SK-N-SH (cell line): ENCODE measurements around the gene CFAP299. TPM values are rescaled to one million over a fixed set of nuclear protein-coding genes. Genes with fewer than 3 reads are reported as not detected.

Source experiments
- CTCF ChIA-PET: fragments of 300-600, 350-600 bp; formaldehyde crosslinking; extraction: SDS; loops from one replicate; lab custom pipeline; 2021; lab: Yijun Ruan, JAX
- POLR2A ChIA-PET: fragments of 350-600 bp; sonication (Branson Sonifier 250); formaldehyde crosslinking; extraction: SDS; loops from one replicate; lab custom pipeline; 2020; ENCODE audit warnings: antibody characterized with exemption, inconsistent platforms; lab: Yijun Ruan, JAX
- DNase-seq: peaks from one replicate; pipeline ENCODE4 v3.0.0; 2012
- H2AFZ ChIP-seq: fragments of 200-600 bp; sonication (generic); 2 replicates; pipeline ENCODE4 v1.8.1; 2016; ENCODE audit warnings: antibody characterized with exemption, mild to moderate bottlenecking, low read depth
- H3F3A ChIP-seq: fragments of 200-600 bp; sonication (generic); replicated peaks from 2 replicates; pipeline ENCODE3; 2016; ENCODE audit warnings: antibody characterized with exemption, mild to moderate bottlenecking; ENCODE audit not compliant: insufficient read depth
- H3K27ac ChIP-seq, 2 experiments: fragments of 200-500 bp in 1 of 2; fragments of 200-600 bp in 1 of 2; sonication (Bioruptor generic) in 1 of 2; sonication (generic), shearing (Covaris generic) in 1 of 2; 2 replicates each; pipeline versions ENCODE4 v1.5.1 to v1.6.1; 2014 to 2016; ENCODE audit warnings: low read depth in 2 of 2, inconsistent platforms in 1 of 2, low read length in 1 of 2, mild to moderate bottlenecking in 1 of 2, mixed read lengths in 1 of 2
- H3K27me3 ChIP-seq: fragments of 200-600 bp; sonication (generic), shearing (Covaris generic); 2 replicates; pipeline ENCODE4 v1.6.1; 2016; ENCODE audit warnings: mixed run types; ENCODE audit not compliant: insufficient read depth
- H3K36me3 ChIP-seq, 2 experiments: fragments of 200-500 bp in 1 of 2; fragments of 200-600 bp in 1 of 2; sonication (Bioruptor generic) in 1 of 2; sonication (generic) in 1 of 2; replicated peaks in 1 of 2; 2 replicates each; pipeline versions ENCODE3 to v1.5.1; 2014 to 2016; ENCODE audit warnings: low read length in 1 of 2, mild to moderate bottlenecking in 1 of 2; ENCODE audit not compliant: insufficient read depth in 2 of 2, control insufficient read depth in 1 of 2
- H3K4me1 ChIP-seq, 2 experiments: fragments of 200-500 bp in 1 of 2; fragments of 200-600 bp in 1 of 2; sonication (Bioruptor generic) in 1 of 2; sonication (generic), shearing (Covaris generic) in 1 of 2; 2 replicates each; pipeline versions ENCODE4 v1.5.1 to v1.6.1; 2014 to 2016; ENCODE audit warnings: low read depth in 1 of 2, low read length in 1 of 2, mixed run types in 1 of 2; ENCODE audit not compliant: insufficient read depth in 2 of 2, control insufficient read depth in 1 of 2
- H3K4me2 ChIP-seq: fragments of 200-600 bp; sonication (generic), shearing (Covaris generic); 2 replicates; pipeline ENCODE4 v1.6.1; 2017; ENCODE audit warnings: mixed run types
- H3K4me3 ChIP-seq, 2 experiments: fragments of 200-500 bp in 1 of 2; fragments of 200-600 bp in 1 of 2; sonication (Bioruptor generic) in 1 of 2; sonication (generic), shearing (Covaris generic) in 1 of 2; 2 replicates each; pipeline versions ENCODE4 v1.5.1 to v1.8.1; 2014 to 2016; ENCODE audit warnings: low read depth in 2 of 2, inconsistent platforms in 1 of 2, low read length in 1 of 2, mild to moderate bottlenecking in 1 of 2, mixed read lengths in 1 of 2, moderate library complexity in 1 of 2
- H3K79me2 ChIP-seq: fragments of 200-600 bp; sonication (generic); 2 replicates; pipeline ENCODE4 v1.8.1; 2017; ENCODE audit warnings: mild to moderate bottlenecking; ENCODE audit not compliant: insufficient read depth
- H3K9ac ChIP-seq: fragments of 200-600 bp; sonication (generic); 2 replicates; pipeline ENCODE4 v1.6.1; 2017; ENCODE audit warnings: mixed run types
- H3K9me2 ChIP-seq: fragments of 200-600 bp; sonication (generic); 2 replicates; pipeline ENCODE4 v1.6.1; 2017; ENCODE audit warnings: mixed run types
- H3K9me3 ChIP-seq: fragments of 200-600 bp; sonication (generic); 2 replicates; pipeline ENCODE4 v1.6.1; 2017; ENCODE audit warnings: mixed run types, mild to moderate bottlenecking, moderate library complexity
- H4K20me1 ChIP-seq: fragments of 200-600 bp; sonication (generic); 2 replicates; pipeline ENCODE4 v1.6.1; 2017; ENCODE audit warnings: mild to moderate bottlenecking, mixed run types; ENCODE audit not compliant: insufficient read depth
- CTCF ChIP-seq: fragments of 200-600 bp; sonication (generic); IDR thresholded peaks from 2 replicates; pipeline ENCODE4 v1.6.1; 2017; ENCODE audit warnings: antibody characterized with exemption, mild to moderate bottlenecking, moderate library complexity
- ELF1 ChIP-seq: IDR thresholded peaks from 2 replicates; pipeline ENCODE4 v1.4.0; 2012
- FOXJ3 ChIP-seq: sonication (generic); formaldehyde crosslinking; IDR thresholded peaks from 2 replicates; pipeline ENCODE4 v1.5.1; 2020; ENCODE audit warnings: mild to moderate bottlenecking, missing genetic modification reagents
- FOXM1 ChIP-seq: IDR thresholded peaks from 2 replicates; pipeline ENCODE4 v1.4.0; 2012; ENCODE audit warnings: low read depth, mild to moderate bottlenecking
- GATA2 ChIP-seq: sonication (generic); formaldehyde crosslinking; IDR thresholded peaks from 2 replicates; pipeline ENCODE4 v1.5.0; 2020; ENCODE audit warnings: mild to moderate bottlenecking, missing genetic modification reagents
- IRF3 ChIP-seq: fragments of 150-350 bp; IDR thresholded peaks from 2 replicates; pipeline ENCODE4 v1.6.1; 2016; ENCODE audit warnings: mild to moderate bottlenecking, low read depth, low read length
- JUND ChIP-seq: IDR thresholded peaks from 2 replicates; pipeline ENCODE4 v1.4.0; 2012
- MXI1 ChIP-seq: IDR thresholded peaks from 2 replicates; pipeline ENCODE4 v1.6.1; 2012; ENCODE audit warnings: mild to moderate bottlenecking, low read depth, low read length, improper control_type of control experiment
- NFIC ChIP-seq: IDR thresholded peaks from 2 replicates; pipeline ENCODE4 v1.4.0; 2012; ENCODE audit warnings: borderline replicate concordance
- POLR2AphosphoS5 ChIP-seq: IDR thresholded peaks from 2 replicates; pipeline ENCODE4 v1.6.1; 2012; ENCODE audit warnings: low read depth, low read length
- RAD21 ChIP-seq: IDR thresholded peaks from 2 replicates; pipeline ENCODE4 v1.6.1; 2012; ENCODE audit warnings: mild to moderate bottlenecking, low read length
- RCOR1 ChIP-seq: fragments of 150-350 bp; IDR thresholded peaks from 2 replicates; pipeline ENCODE4 v1.6.1; 2017; ENCODE audit warnings: antibody characterized with exemption, low read length
- RFX5 ChIP-seq: IDR thresholded peaks from 2 replicates; pipeline ENCODE4 v1.6.1; 2012; ENCODE audit warnings: mild to moderate bottlenecking, improper control_type of control experiment, low read length
- TCF12 ChIP-seq: IDR thresholded peaks from 2 replicates; pipeline ENCODE4 v1.4.0; 2012
- TEAD4 ChIP-seq: IDR thresholded peaks from 2 replicates; pipeline ENCODE4 v1.4.0; 2012; ENCODE audit warnings: mild to moderate bottlenecking, borderline replicate concordance; ENCODE audit not compliant: insufficient read depth
- WGBS: methylation state at CpG from one replicate; pipeline ENCODE4 v1.1.6; 2017; ENCODE audit warnings: low lambda C conversion rate; 5-methylcytosine and 5-hydroxymethylcytosine counted together
- polyA plus RNA-seq, 3 experiments: library from polyadenylated mRNA; depleted of rRNA; stranded (reverse); fragments of >200 nt; gene quantifications; 2 replicates each; pipeline ENCODE4 v1.2.3, GENCODE V29; 2012
- TF ChIP-seq, protein P1 (sequence below): IDR thresholded peaks from 2 replicates; pipeline ENCODE4 v1.4.0; 2012; ENCODE audit warnings: low read depth
- TF ChIP-seq, protein P2 (sequence below): IDR thresholded peaks from 2 replicates; pipeline ENCODE4; 2012
- TF ChIP-seq, protein P3 (sequence below): fragments of 150-350 bp; IDR thresholded peaks from 2 replicates; pipeline ENCODE4 v1.6.1; 2017; ENCODE audit warnings: antibody characterized with exemption, low read length, low read depth, borderline replicate concordance
- TF ChIP-seq, protein P4 (sequence below): IDR thresholded peaks from 2 replicates; pipeline ENCODE4 v1.4.0; 2012; ENCODE audit warnings: low read depth, borderline replicate concordance

The CFAP299 gene
- polyA plus RNA-seq, 1 of the 3 experiments (the other 2 are of a cell fraction): 1.2 TPM

DNA sequence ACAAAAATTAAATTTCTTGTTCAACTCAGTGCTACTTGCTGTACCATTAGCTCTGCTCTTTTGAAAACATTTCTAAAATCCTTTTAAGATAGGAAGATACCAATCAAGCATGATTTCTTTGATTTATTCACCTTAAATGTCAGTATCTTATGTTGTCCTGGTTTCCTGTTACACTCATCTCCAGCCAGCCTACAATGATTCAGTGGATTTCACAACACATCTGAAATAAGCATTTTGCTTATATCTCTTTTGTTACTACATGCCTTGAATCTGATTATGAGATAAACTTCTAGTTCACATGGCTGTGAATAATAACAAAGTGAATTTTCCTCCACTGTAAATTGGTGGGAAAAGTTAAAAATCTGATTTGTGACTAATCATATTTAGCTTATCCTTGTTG lies 582.5 kb downstream of the CFAP299 start:
- H3K27me3 ChIP-seq: no peaks in the 10 kb centered on the region
- no peaks in the 10 kb centered on the region for H3F3A ChIP-seq
- H3K9me2 ChIP-seq: no peaks in the 10 kb centered on the region
- ChIA-PET POLR2A (no interaction called here), CTCF (no interaction called here)
- no peak for DNase-seq
- no peak overlapping the region for H3K4me3 ChIP-seq
- H3K36me3 ChIP-seq: no peaks in the 10 kb centered on the region
- no peak for TF ChIP-seq NFIC
- TF ChIP-seq FOXJ3: no peak
- TF ChIP-seq, protein P1, sequence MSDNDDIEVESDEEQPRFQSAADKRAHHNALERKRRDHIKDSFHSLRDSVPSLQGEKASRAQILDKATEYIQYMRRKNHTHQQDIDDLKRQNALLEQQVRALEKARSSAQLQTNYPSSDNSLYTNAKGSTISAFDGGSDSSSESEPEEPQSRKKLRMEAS: no peak
- no peak for TF ChIP-seq RFX5
- TF ChIP-seq, protein P2, sequence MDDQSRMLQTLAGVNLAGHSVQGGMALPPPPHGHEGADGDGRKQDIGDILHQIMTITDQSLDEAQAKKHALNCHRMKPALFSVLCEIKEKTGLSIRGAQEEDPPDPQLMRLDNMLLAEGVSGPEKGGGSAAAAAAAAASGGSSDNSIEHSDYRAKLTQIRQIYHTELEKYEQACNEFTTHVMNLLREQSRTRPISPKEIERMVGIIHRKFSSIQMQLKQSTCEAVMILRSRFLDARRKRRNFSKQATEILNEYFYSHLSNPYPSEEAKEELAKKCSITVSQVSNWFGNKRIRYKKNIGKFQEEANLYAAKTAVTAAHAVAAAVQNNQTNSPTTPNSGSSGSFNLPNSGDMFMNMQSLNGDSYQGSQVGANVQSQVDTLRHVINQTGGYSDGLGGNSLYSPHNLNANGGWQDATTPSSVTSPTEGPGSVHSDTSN: no peak
- TF ChIP-seq, protein P3, sequence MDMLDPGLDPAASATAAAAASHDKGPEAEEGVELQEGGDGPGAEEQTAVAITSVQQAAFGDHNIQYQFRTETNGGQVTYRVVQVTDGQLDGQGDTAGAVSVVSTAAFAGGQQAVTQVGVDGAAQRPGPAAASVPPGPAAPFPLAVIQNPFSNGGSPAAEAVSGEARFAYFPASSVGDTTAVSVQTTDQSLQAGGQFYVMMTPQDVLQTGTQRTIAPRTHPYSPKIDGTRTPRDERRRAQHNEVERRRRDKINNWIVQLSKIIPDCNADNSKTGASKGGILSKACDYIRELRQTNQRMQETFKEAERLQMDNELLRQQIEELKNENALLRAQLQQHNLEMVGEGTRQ: no peak
- TF ChIP-seq JUND: no peak
- no peak for TF ChIP-seq ELF1
- no peak for TF ChIP-seq GATA2 (CRISPR knock-in tag)
- TF ChIP-seq RCOR1: no peak
- TF ChIP-seq, protein P4, sequence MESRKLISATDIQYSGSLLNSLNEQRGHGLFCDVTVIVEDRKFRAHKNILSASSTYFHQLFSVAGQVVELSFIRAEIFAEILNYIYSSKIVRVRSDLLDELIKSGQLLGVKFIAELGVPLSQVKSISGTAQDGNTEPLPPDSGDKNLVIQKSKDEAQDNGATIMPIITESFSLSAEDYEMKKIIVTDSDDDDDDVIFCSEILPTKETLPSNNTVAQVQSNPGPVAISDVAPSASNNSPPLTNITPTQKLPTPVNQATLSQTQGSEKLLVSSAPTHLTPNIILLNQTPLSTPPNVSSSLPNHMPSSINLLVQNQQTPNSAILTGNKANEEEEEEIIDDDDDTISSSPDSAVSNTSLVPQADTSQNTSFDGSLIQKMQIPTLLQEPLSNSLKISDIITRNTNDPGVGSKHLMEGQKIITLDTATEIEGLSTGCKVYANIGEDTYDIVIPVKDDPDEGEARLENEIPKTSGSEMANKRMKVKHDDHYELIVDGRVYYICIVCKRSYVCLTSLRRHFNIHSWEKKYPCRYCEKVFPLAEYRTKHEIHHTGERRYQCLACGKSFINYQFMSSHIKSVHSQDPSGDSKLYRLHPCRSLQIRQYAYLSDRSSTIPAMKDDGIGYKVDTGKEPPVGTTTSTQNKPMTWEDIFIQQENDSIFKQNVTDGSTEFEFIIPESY: no peak
- no peak for TF ChIP-seq MXI1
- no peaks in the 10 kb centered on the region for H4K20me1 ChIP-seq
- no peaks in the 10 kb centered on the region for H3K4me1 ChIP-seq
- no peak overlapping the region for H3K27ac ChIP-seq
- H3K9ac ChIP-seq: no peak overlapping the region
- H3K9me3 ChIP-seq: no peaks in the 10 kb centered on the region
- H3K4me2 ChIP-seq: no peak overlapping the region
- H3K79me2 ChIP-seq: no peaks in the 10 kb centered on the region; the same call in 1 of the 2 replicates
- H2AFZ ChIP-seq: no peak overlapping the region; the same call in 1 of the 2 replicates

GRCh38 chr4:80921441-80921840 lies 585.9 kb downstream of the CFAP299 start:
- no peak overlapping the region for H3K4me3 ChIP-seq
- no peaks in the 10 kb centered on the region for H3K36me3 ChIP-seq
- WGBS: 0% methylated on average over 2 of the region's 2 CpGs
- DNase-seq: no peak
- TF ChIP-seq TCF12 (no peak), RAD21 (no peak), CTCF (no peak), ELF1 (no peak), IRF3 (no peak), TEAD4 (no peak), FOXM1 (no peak), NFIC (no peak), POLR2AphosphoS5 (no peak)
- TF ChIP-seq, protein P2: no peak
- H3K79me2 ChIP-seq: no peaks in the 10 kb centered on the region
- H3K9ac ChIP-seq: no peak overlapping the region
- no peak overlapping the region for H3K4me2 ChIP-seq
- ChIA-PET CTCF (no interaction called here), POLR2A (no interaction called here)
- no peaks in the 10 kb centered on the region for H3K27me3 ChIP-seq
- no peaks in the 10 kb centered on the region for H3F3A ChIP-seq
- no peak overlapping the region for H2AFZ ChIP-seq
- no peaks in the 10 kb centered on the region for H4K20me1 ChIP-seq
- H3K9me2 ChIP-seq: no peaks in the 10 kb centered on the region
- H3K9me3 ChIP-seq: no peaks in the 10 kb centered on the region
- H3K4me1 ChIP-seq: no peaks in the 10 kb centered on the region
- no peak overlapping the region for H3K27ac ChIP-seq
